GM19238 (cell line): ENCODE results near the gene PHF21B.
"Not testable (repeated sequence)": the region's sequence is repeated elsewhere in the genome, so short reads cannot be mapped to it uniquely, and the experiment has no call there.

Experiments used
- DNase-seq: peaks from one replicate; pipeline ENCODE4 v3.0.0; 2011; ENCODE audit warnings: low spot score; ENCODE audit not compliant: insufficient read length

PHF21B gene

DNA sequence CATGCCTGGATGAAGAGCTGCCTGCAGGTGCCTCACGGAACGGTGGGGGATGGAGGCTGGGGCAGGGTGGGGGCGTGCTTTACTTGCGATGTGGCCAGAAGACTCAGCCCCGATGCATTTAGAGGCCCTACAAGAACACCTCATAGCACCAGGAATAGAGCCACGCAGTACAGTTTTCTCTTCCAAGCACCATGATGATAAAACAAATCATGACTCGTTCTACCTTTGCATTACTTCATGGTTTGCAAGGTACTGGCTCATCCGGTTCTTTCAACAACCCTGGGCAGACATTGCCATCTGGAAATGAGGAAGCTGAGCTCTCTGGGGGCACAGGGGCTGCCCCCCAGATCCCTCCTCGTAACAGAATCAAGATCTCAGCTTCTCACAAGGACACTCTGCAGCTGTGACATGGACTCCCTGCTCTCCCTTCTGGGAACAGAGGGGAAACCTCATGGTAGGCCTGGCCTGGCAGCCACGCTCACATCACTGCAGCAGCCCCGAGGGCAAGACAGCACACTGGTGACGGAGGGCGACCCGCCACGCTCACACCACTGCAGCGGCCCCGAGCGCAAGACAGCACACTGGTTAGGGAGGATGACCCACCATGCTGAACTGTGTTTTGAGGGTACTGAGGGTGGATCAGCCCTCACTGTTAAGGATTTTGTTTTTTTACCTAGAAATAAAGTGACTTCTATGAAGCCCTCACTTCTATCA, 46.9 kb downstream of the PHF21B start:
- no peak for DNase-seq

DNA sequence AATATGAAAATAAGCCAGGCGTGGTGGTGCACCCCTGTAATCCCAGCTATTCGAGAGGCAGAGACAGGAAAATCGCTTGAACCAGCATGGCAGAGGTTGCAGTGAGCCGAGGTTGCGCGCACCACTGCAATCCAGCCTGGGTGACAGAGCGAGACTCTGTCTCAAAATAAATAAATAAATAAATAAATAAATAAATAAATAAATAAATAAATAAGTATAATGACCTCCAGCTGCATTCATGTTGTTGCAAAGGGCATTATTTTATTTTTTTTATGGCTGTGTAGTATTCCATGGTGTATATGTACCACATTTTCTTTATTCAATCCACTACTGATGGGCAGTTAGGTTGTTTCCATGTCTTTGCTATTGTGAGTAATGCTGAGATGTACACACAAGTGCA, 48.1 kb downstream of the PHF21B start:
- DNase-seq: not testable (repeated sequence)

DNA sequence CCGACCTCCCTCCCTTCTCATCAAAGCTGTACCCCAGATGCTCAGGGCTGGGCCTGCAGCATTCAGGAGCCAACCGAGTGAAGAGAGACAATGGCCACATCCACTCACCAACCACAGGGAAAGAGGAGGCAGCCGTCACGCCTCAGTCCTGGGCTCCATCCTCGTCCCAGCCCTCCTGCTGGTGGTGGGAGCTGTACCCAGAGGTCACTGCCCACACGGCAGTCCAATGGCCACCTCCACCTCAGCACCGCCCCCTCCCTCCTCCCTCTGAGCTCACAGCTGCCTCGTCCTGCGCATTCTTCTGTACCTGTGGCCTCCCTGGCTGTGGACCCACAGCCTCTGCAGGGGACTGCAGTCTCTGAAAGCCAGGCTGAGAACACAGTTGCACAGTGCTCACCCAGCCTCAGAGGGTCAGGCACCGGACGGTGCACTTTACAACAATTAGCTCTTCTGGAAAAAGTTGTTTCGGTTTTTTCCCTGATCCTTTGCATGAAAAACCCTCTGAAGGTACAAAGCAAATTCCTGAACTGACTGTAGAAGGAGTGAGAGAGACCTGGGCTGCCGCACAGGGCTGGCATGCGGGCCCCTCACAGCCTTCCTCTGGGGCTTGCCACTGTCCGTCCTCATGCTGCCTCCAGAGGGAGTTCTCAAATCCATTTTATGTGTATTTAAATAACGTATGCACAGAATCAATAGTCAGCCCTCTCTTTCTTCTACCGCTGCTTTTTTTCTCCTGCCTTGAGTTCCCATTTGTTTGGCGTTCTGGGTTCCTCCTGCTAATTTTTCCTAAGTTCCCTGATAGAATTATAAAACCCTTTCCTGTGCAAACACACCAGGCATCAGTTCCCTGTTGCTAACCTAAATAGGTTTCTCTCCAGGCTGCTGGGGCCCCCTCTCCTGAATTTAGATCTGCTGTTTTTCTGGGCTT, 52.7 kb downstream of the PHF21B start:
- DNase-seq: no peak

GRCh38 chr22:44955102-44955501, 54.7 kb downstream of the PHF21B start:
- DNase-seq: peak; percentile 16

GRCh38 chr22:44954149-44954548, 55.7 kb downstream of the PHF21B start:
- DNase-seq: no peak

- DNase-seq: no peak
Observed at GRCh38 chr22:44952863-44953746, 56.7 kb downstream of the PHF21B start.

DNA sequence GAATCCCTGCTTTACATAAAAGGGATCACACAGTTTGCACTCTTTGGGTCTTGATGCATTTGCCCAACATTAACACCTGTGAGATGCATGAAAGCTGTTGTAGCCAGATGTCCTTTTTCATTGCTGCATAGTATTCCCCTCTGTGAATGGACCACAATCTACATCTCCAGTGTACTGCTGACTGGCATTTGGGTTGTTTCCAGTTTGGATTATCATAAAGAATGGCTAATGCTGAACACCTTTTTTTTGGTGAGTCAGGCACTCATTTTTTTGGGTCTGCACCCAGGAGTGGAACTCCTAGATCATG, 58.3 kb downstream of the PHF21B start:
- DNase-seq: no peak

DNA sequence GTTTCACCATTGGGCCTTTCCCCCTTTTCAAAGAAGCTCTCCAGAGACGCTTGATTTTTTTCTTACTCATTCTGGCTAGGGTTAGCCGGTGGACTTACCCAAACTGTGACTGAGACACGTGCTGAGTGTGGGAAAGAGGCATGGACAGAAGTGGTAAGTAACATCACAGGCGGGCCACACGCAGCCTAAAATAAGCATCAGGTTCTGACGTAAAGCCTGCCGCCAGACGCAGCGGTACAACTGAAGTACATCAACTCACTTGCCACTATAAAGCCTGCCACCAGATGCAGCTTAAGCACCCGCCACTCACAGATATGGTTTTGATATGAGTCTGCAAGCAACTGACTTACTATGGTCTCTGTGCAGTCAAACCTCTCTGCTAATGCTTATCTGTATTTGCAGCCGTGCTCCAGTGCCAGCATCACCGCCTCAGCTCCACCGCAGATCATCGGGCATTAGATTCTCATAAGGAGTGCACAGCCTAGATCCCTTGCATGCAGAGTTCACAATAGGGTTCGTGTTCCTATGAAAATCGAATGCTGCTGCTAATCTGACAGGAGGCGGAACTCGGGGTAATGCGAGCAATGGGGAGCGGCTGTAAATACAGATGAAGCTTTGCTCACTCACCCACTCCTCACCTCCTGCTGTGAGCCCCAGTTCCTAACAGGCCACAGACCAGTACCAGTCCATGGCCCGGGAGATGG, 58.8 kb downstream of the PHF21B start:
- no peak for DNase-seq

DNA sequence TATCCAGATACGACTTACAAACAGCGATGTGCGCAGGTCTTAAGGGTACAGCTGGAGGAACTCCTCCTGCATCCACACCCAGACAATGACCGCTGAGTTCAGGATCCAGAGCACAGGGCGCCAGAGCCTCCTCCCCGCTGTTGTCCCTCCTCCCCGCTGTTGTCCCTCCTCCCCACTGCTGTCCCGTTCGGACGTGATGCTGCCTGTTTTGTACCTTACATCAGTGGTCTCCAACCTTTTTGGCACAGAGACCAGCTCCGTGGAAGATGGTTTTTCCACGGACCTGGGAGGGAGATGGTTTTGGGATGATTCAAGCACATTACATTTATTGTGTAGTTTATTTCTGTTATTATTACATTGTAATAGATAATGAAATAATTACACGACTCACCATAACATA, 62.0 kb downstream of the PHF21B start:
- DNase-seq: no peak

DNA sequence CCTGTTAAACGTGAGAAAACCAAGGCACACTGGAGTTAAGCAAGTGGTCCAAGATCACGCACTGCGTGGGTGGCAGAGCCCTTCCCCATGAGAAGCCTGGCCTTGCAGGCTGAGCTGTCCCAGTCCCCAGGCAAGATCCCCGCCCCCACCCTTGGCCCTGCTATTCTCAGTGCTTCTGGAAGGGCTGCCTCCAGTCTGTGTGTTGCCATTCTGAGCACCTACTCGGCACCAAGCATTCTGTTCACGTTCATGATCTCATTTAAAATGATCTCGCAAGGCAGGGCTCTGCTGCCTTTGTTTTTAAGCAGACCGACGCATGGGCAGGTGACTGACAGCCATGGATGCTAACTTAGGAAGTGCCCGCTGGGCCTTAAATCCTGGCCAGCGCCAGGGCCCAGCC, 62.8 kb downstream of the PHF21B start:
- DNase-seq: no peak

DNA sequence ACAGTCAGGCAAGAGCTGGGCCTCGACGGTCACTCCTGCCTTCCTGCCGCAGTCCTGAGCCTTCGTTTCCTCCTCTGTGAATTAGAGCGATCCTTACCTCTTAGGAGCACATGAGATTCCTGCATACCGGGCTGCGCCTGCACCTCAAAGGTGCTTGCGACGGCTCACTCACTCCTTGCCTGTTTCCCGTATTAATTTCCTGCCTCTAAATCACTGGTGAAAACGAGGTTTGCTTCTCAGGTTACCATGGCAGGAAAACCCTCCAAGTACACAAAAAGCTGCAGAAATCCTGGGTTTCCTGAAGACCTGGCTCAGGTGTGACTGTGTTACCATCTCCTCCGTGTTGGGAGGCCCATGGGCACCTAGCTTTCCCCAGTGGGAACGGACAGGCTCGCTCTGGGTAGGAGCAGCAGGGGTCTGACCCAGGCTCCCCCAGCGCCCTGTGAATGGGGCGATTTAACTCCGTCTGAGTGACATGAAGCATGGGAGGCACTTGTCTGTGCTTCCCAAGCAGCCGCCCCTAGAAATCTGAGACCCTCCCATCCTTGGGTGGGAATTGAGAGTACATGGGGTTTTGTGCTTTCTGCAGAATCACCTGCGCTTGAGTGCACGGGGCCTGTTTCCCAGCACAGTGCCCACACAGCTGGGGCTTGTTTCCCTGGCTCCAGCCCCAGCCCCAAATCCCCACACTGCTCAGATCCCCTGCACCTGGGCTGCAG, 64.8 kb downstream of the PHF21B start:
- no peak for DNase-seq

- no peak for DNase-seq
Observed at GRCh38 chr22:44943701-44944324, 66.0 kb downstream of the PHF21B start.

GRCh38 chr22:44942979-44943700, 66.7 kb downstream of the PHF21B start:
- no peak for DNase-seq

GRCh38 chr22:44942056-44942455, 67.7 kb downstream of the PHF21B start:
- DNase-seq: no peak

DNA sequence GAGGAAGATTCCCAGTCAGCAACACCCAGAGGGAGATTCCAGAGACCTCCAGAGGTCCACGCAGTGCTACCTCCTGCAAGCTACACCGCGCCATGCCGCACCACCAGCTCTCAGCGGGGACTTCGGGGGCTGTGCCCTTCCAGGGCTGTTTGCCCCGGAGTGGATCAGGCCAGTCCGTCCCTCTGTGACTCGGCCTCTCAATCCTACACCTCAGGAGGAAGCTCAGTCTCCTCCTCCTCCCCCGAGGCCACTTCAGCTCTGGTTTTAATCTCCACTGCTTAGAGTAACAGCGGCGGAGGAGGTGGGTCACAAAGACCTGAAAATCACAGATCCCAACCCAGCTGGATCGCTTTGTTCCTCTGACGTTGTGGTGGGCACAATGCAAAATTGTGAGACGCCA, 68.6 kb downstream of the PHF21B start:
- no peak for DNase-seq

DNA sequence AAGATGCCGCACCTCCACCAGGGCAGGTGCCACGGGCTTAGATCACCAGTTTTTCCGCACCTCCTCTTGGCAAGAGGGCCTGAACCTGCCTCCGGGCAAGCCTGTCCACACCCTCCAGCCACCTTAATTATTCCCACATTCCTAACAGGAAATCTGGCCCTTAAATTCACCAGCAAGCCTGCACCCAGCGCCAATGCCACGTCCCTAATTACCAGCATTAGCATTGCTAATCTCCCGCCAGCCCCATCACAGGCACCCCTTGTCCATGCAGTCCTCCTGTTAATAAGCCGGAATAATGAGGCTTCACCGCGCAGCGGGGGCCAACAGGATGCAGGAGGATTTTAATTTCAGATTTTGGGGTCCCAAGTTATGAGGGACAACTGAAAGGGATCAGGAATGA, 69.7 kb downstream of the PHF21B start:
- DNase-seq: no peak

DNA sequence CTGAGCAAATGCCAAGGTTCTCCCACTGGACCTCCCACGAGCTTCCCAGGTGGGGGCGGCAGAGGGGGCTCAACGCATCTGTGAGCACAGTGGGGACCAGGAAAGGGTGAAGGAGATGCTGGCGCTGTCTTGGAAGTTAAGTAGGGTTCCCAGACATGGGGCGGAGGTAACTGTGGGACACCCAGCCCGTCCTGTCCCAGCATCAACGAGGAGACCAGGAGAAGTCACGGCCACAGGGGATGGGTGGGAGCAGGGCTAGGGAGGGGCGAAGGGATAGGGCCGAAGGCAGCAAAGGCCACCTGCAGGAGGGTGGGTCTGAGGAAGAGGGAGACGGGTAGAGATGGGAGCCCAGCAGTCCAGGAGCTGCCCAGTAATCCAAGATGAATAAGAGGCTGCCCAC, 70.4 kb downstream of the PHF21B start:
- DNase-seq: no peak

GRCh38 chr22:44938886-44939285, 70.9 kb downstream of the PHF21B start:
- no peak for DNase-seq

- DNase-seq: no peak
Observed at GRCh38 chr22:44937216-44937615, 72.6 kb downstream of the PHF21B start.
